ENCODE data around the gene TPGS1. TPM values are rescaled to one million over a fixed set of nuclear protein-coding genes. Genes with fewer than 3 reads are reported as not detected.
A peak's percentile ranks its signal among the peaks of the same experiment; 100 is the strongest.

Gene TPGS1
- total RNA-seq, 1 experiment from 2014 or later = 11.5 TPM

DNA sequence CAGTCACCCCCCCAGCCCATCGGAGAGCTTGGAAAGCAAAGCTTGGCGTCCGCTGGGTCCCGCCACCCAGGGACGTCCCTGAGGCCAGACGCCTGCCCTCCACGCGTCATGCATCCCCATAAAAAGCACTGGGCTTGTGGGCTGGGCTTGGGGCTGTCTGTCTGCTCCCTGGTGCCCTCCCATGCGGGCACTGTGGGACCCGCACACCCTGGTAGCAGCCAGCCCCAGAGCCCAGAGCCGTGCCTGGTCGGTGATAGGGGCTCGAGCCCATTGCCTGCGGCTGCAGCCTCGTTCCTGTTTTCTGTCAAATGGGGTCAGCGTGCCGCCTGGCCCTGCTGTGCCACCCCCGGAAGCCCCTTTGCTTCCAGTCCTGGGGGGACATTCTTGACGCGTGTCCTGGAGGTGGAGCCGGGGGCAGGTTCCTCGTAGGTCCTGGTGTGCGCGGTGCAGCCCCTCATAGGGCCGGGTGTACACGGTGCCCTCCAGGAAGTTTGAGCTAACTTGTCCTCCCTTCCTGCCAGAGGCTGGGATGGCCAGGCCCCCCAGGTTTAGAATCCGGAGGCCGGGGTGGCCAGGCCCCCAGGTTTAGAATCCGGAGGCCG is 32.2 kb downstream of the TPGS1 start:
- intact Hi-C loops (cut with micrococcal nuclease; ENCODE audit: unreplicated experiment) = no loop called here
- Mint-ChIP-seq H3K36me3 (ENCODE audit: insufficient read depth, unreplicated experiment) (peaks cover 42% of the 10 kb centered on the region), H3K27ac (ENCODE audit: unreplicated experiment) (no peak overlapping the region), H3K4me3 (ENCODE audit: unreplicated experiment) (no peak overlapping the region), H3K27me3 (ENCODE audit: insufficient read depth, unreplicated experiment) (no peaks in the 10 kb centered on the region), H3K9me3 (ENCODE audit: unreplicated experiment) (no peaks in the 10 kb centered on the region), H3K4me1 (ENCODE audit: low read depth, unreplicated experiment) (no peaks in the 10 kb centered on the region)
- no peaks in the 10 kb centered on the region for H3K9me3 ChIP-seq
- DNase-seq = no peak
- CTCF ChIA-PET = no interaction called here
- POLR2A ChIA-PET = no interaction called here
- H3K4me1 ChIP-seq = no peaks in the 10 kb centered on the region
- BruUV-seq (replicated peaks) = no TSS peak
- peaks cover 1% of the 10 kb centered on the region; the same call in 1 of the 2 replicates for H3K36me3 ChIP-seq (ENCODE audit: control insufficient read depth, insufficient read depth, low read length)
- TF ChIP-seq, protein P1, sequence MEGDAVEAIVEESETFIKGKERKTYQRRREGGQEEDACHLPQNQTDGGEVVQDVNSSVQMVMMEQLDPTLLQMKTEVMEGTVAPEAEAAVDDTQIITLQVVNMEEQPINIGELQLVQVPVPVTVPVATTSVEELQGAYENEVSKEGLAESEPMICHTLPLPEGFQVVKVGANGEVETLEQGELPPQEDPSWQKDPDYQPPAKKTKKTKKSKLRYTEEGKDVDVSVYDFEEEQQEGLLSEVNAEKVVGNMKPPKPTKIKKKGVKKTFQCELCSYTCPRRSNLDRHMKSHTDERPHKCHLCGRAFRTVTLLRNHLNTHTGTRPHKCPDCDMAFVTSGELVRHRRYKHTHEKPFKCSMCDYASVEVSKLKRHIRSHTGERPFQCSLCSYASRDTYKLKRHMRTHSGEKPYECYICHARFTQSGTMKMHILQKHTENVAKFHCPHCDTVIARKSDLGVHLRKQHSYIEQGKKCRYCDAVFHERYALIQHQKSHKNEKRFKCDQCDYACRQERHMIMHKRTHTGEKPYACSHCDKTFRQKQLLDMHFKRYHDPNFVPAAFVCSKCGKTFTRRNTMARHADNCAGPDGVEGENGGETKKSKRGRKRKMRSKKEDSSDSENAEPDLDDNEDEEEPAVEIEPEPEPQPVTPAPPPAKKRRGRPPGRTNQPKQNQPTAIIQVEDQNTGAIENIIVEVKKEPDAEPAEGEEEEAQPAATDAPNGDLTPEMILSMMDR (IDR thresholded peaks at IDR 0.05; ENCODE audit: insufficient read depth in 1 of 2, low read depth in 1 of 2, low read length in 1 of 2, severe bottlenecking in 1 of 2, unreplicated experiment in 1 of 2) = no peak
- H3K27me3 ChIP-seq (replicated peaks; ENCODE audit: control insufficient read depth, insufficient read depth, low read length) = no peaks in the 10 kb centered on the region
- H3K4me3 ChIP-seq (ENCODE audit: low read depth, low read length) = no peak overlapping the region

DNA sequence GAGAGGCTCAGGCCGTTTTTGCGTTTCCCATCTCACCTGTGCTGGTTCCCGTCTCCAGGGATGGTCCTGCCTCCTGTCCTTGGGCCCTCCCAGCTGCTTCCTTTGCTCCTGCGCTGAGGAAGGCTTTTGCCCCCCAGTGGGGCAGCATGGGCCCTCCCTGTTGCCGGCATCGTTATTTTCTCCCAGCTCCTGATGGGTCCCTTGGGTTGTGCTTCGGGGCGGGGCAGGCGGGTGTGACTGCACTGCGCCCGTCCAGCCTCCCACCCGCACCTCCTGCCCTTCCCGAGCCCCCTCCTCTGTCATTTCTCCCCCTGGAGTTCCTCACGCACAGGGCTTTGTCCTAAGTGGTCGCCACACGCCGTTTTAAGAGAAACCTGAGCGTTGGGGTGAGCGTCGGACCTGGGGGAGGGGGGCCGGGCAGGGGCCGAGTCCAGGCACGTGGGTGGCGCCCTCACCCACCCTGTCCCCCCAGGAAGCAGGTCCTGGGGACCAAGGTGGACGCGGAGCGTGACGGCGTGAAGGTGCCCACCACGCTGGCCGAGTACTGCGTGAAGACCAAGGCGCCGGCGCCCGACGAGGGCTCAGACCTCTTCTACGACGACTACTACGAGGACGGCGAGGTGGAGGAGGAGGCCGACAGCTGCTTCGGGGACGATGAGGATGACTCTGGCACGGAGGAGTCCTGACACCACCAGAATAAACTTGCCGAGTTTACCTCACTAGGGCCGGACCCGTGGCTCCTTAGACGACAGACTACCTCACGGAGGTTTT is 33.8 kb downstream of the TPGS1 start:
- no peaks in the 10 kb centered on the region for H3K27me3 Mint-ChIP-seq (ENCODE audit: insufficient read depth, unreplicated experiment)

DNA sequence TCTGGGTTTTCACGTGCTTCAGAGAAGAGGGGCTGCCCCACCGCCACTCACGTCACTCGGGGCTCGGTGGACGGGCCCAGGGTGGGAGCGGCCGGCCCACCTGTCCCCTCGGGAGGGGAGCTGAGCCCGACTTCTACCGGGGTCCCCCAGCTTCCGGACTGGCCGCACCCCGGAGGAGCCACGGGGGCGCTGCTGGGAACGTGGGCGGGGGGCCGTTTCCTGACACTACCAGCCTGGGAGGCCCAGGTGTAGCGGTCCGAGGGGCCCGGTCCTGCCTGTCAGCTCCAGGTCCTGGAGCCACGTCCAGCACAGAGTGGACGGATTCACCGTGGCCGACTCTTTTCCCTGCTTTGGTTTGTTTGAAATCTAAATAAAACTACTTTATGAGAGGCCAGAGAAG is 34.4 kb downstream of the TPGS1 start:
- ChIA-PET POLR2A (interaction anchor here (0.6 kb wide), 1 partner anchor 8 kb away, joined by 3 read pairs; no protein-coding TSS in a partner anchor), CTCF (interaction anchor here (0.5 kb wide), 1 partner anchor 24 kb away, joined by 3 read pairs; no protein-coding TSS in a partner anchor)
- Histone ChIP-seq H3K36me3 (ENCODE audit: control insufficient read depth, insufficient read depth, low read length) (no peaks in the 10 kb centered on the region), H3K27me3 (replicated peaks; ENCODE audit: control insufficient read depth, insufficient read depth, low read length) (no peaks in the 10 kb centered on the region), H3K9me3 (no peaks in the 10 kb centered on the region), H3K4me3 (ENCODE audit: low read depth, low read length) (no peak overlapping the region), H3K4me1 (no peaks in the 10 kb centered on the region)
- intact Hi-C loops (cut with micrococcal nuclease; ENCODE audit: unreplicated experiment) = no loop called here
- TSS peak; percentile 20 for BruUV-seq (replicated peaks)
- H3K36me3 Mint-ChIP-seq (ENCODE audit: insufficient read depth, unreplicated experiment) = peaks cover 32% of the 10 kb centered on the region
- H3K27ac Mint-ChIP-seq (ENCODE audit: unreplicated experiment) = no peak overlapping the region
- no peak for DNase-seq
- H3K4me1 Mint-ChIP-seq (ENCODE audit: low read depth, unreplicated experiment) = no peaks in the 10 kb centered on the region
- no peaks in the 10 kb centered on the region for H3K9me3 Mint-ChIP-seq (ENCODE audit: unreplicated experiment)
- TF ChIP-seq, protein P1 (IDR thresholded peaks at IDR 0.05; ENCODE audit: insufficient read depth in 1 of 2, low read depth in 1 of 2, low read length in 1 of 2, severe bottlenecking in 1 of 2, unreplicated experiment in 1 of 2) = no peak
- no peak overlapping the region for H3K4me3 Mint-ChIP-seq (ENCODE audit: unreplicated experiment)
- no peaks in the 10 kb centered on the region for H3K27me3 Mint-ChIP-seq (ENCODE audit: insufficient read depth, unreplicated experiment)

More for the DNA sequence above, 33.8 kb downstream of the TPGS1 start:
- no TSS peak for BruUV-seq (replicated peaks)
- Mint-ChIP-seq H3K36me3 (ENCODE audit: insufficient read depth, unreplicated experiment) (peaks cover 34% of the 10 kb centered on the region), H3K9me3 (ENCODE audit: unreplicated experiment) (no peaks in the 10 kb centered on the region), H3K4me1 (ENCODE audit: low read depth, unreplicated experiment) (no peaks in the 10 kb centered on the region), H3K27ac (ENCODE audit: unreplicated experiment) (no peak overlapping the region), H3K4me3 (ENCODE audit: unreplicated experiment) (no peak overlapping the region)
- no peak for DNase-seq
- ChIA-PET CTCF (no interaction called here), POLR2A (no interaction called here)
- no peaks in the 10 kb centered on the region for H3K4me1 ChIP-seq
- TF ChIP-seq, protein P1 (IDR thresholded peaks at IDR 0.05; ENCODE audit: insufficient read depth in 1 of 2, low read depth in 1 of 2, low read length in 1 of 2, severe bottlenecking in 1 of 2, unreplicated experiment in 1 of 2) = no peak
- intact Hi-C loops (cut with micrococcal nuclease; ENCODE audit: unreplicated experiment) = no loop called here
- H3K36me3 ChIP-seq (ENCODE audit: control insufficient read depth, insufficient read depth, low read length) = no peaks in the 10 kb centered on the region
- no peak overlapping the region for H3K4me3 ChIP-seq (ENCODE audit: low read depth, low read length)
- H3K9me3 ChIP-seq = no peaks in the 10 kb centered on the region
- no peaks in the 10 kb centered on the region for H3K27me3 ChIP-seq (replicated peaks; ENCODE audit: control insufficient read depth, insufficient read depth, low read length)
